ENCODE measurements around the gene PSME2.
A peak's percentile ranks its signal among the peaks of the same experiment; 100 is the strongest.

PSME2 gene

DNA sequence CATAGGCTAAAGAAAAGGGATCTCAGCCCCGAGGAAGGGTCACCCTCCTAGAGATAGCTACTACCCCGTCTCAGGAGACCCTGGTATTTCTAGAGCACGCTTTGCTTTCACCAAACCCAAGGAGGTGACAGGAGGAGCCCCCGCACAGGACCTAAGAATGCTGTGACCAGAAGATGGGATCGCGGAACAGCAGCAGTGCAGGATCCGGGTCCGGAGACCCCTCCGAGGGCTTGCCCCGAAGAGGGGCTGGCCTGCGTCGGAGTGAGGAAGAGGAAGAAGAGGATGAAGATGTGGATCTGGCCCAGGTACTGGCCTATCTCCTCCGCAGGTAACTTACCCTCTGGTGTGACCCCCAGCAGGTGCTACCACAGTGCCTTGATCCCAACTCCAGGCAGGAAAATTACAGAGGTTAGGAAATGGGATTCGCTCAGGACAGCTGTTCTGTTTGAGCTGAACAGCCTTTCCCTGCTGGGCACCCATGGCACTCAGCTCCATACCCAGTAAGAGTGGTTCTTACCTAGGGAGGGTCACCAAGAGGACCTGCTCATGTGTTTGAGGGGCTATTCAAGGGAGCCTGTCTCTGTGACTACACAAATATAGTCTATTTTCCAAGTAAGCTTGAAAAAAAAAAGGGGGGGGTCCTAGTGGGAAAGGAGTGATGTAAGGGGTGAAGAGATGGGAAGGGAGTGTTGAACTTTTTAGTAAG is 30.8 kb downstream of the PSME2 start:
- in situ Hi-C loops (cut with HindIII; ENCODE audit: low sequenced_read_pairs): no loop called here
- no peak for TF ChIP-seq CTCF (IDR thresholded peaks at IDR 0.05; ENCODE audit: low read depth, low read length, missing control alignments)
- DNase-seq (ENCODE audit: low read depth): no peak
- H3K4me3 ChIP-seq (ENCODE audit: low read depth, low read length): peak overlapping the region; percentile 94

- no peak for TF ChIP-seq CTCF (IDR thresholded peaks at IDR 0.05; ENCODE audit: low read depth, low read length, missing control alignments)
- peak within 1 kb of the TSS; percentile 94 for H3K4me3 ChIP-seq (ENCODE audit: low read depth, low read length)
- in situ Hi-C loops (cut with HindIII; ENCODE audit: low sequenced_read_pairs): no loop called here
- DNase-seq (ENCODE audit: low read depth): peak; percentile 99
These were observed 31.6 kb downstream of the PSME2 start, which contains the start of the genes DCAF11 and NRL for GRCh38 chr14:24114532-24115421. TSS of gene DCAF11 (plus strand) at chr14:24114777. CDS start at chr14:24115595, 818 bp downstream. TSS of gene NRL (minus strand) at chr14:24114949. CDS start at chr14:24082848, 32,101 bp downstream.

GRCh38 chr14:24113801-24114531 is 32.4 kb downstream of the PSME2 start:
- peak overlapping the region; percentile 94 for H3K4me3 ChIP-seq (ENCODE audit: low read depth, low read length)
- in situ Hi-C loops (cut with HindIII; ENCODE audit: low sequenced_read_pairs): no loop called here
- no peak for TF ChIP-seq CTCF (IDR thresholded peaks at IDR 0.05; ENCODE audit: low read depth, low read length, missing control alignments)
- DNase-seq (ENCODE audit: low read depth): peak; percentile 54

GRCh38 chr14:24113379-24113800 is 33.0 kb downstream of the PSME2 start:
- no peak for TF ChIP-seq CTCF (IDR thresholded peaks at IDR 0.05; ENCODE audit: low read depth, low read length, missing control alignments)
- no peak for DNase-seq (ENCODE audit: low read depth)
- in situ Hi-C loops (cut with HindIII; ENCODE audit: low sequenced_read_pairs): no loop called here
- H3K4me3 ChIP-seq (ENCODE audit: low read depth, low read length): peak overlapping the region; percentile 94

- DNase-seq (ENCODE audit: low read depth): no peak
- TF ChIP-seq CTCF (IDR thresholded peaks at IDR 0.05; ENCODE audit: low read depth, low read length, missing control alignments): no peak
- in situ Hi-C loops (cut with HindIII; ENCODE audit: low sequenced_read_pairs): no loop called here
- no peak overlapping the region for H3K4me3 ChIP-seq (ENCODE audit: low read depth, low read length)
These were observed 35.9 kb downstream of the PSME2 start for GRCh38 chr14:24110523-24110922.

GRCh38 chr14:24110060-24110459 is 36.4 kb downstream of the PSME2 start:
- TF ChIP-seq CTCF (IDR thresholded peaks at IDR 0.05; ENCODE audit: low read depth, low read length, missing control alignments): no peak
- DNase-seq (ENCODE audit: low read depth): no peak
- in situ Hi-C loops (cut with HindIII; ENCODE audit: low sequenced_read_pairs): no loop called here
- no peak overlapping the region for H3K4me3 ChIP-seq (ENCODE audit: low read depth, low read length)
